Stimulated activated memory B cell treated with anti-CD40 and anti-IgM and Interleukin-4, amounts not matched to agents 10 μg/mL and 1 μg/mL and 100 μg/mL, for 72 hours (primary cell): ENCODE measurements around the gene GRIN2A.

Experiments
- ATAC-seq: fragments of 150-1000 bp; cut with Tn5 transposase; 2 replicates; pipeline ENCODE4 v1.10.0; 2021
- H3K27ac Mint-ChIP-seq: one replicate; pipeline ENCODE4 v1.8.0; 2022; ENCODE audit warnings: mild to moderate bottlenecking, mixed read lengths
- H3K27me3 Mint-ChIP-seq: one replicate; pipeline ENCODE4 v1.8.0; 2022; ENCODE audit warnings: mixed read lengths
- H3K36me3 Mint-ChIP-seq: one replicate; pipeline ENCODE4 v1.8.0; 2022; ENCODE audit warnings: mixed read lengths
- H3K4me1 Mint-ChIP-seq: one replicate; pipeline ENCODE4 v1.8.0; 2022; ENCODE audit warnings: mixed read lengths
- H3K4me3 Mint-ChIP-seq: one replicate; pipeline ENCODE4 v1.8.0; 2022; ENCODE audit warnings: mild to moderate bottlenecking, moderate library complexity, mixed read lengths
- H3K9me3 Mint-ChIP-seq: one replicate; pipeline ENCODE4 v1.8.0; 2022; ENCODE audit warnings: mixed read lengths

Gene GRIN2A

GRCh38 chr16:9970796-9971195 lies 211.4 kb downstream of the GRIN2A start:
- H3K27me3 Mint-ChIP-seq: peaks cover 30% of the 10 kb centered on the region
- H3K4me3 Mint-ChIP-seq: no peak overlapping the region
- no peak for ATAC-seq
- no peaks in the 10 kb centered on the region for H3K36me3 Mint-ChIP-seq
- H3K9me3 Mint-ChIP-seq: peaks cover 6% of the 10 kb centered on the region
- no peak overlapping the region for H3K27ac Mint-ChIP-seq
- no peaks in the 10 kb centered on the region for H3K4me1 Mint-ChIP-seq

GRCh38 chr16:9970244-9970643 lies 212.0 kb downstream of the GRIN2A start:
- Mint-ChIP-seq H3K4me1 (no peaks in the 10 kb centered on the region), H3K27me3 (peaks cover 30% of the 10 kb centered on the region), H3K27ac (no peak overlapping the region), H3K36me3 (no peaks in the 10 kb centered on the region), H3K9me3 (peaks cover 6% of the 10 kb centered on the region), H3K4me3 (no peak overlapping the region)
- no peak for ATAC-seq

- Mint-ChIP-seq H3K4me3 (no peak overlapping the region), H3K36me3 (no peaks in the 10 kb centered on the region), H3K9me3 (peaks cover 6% of the 10 kb centered on the region), H3K4me1 (no peaks in the 10 kb centered on the region), H3K27me3 (peaks cover 30% of the 10 kb centered on the region), H3K27ac (no peak overlapping the region)
- ATAC-seq: no peak
Observed at GRCh38 chr16:9969580-9969979, 212.6 kb downstream of the GRIN2A start.

GRCh38 chr16:9966569-9967157 lies 215.6 kb downstream of the GRIN2A start:
- H3K27me3 Mint-ChIP-seq: peaks cover 14% of the 10 kb centered on the region
- H3K4me1 Mint-ChIP-seq: no peaks in the 10 kb centered on the region
- no peak overlapping the region for H3K27ac Mint-ChIP-seq
- peak; percentile 68 for ATAC-seq
- no peaks in the 10 kb centered on the region for H3K36me3 Mint-ChIP-seq
- peaks cover 6% of the 10 kb centered on the region for H3K9me3 Mint-ChIP-seq
- H3K4me3 Mint-ChIP-seq: no peak overlapping the region

GRCh38 chr16:9965079-9965478 lies 217.1 kb downstream of the GRIN2A start:
- no peak for ATAC-seq
- Mint-ChIP-seq H3K27me3 (no peaks in the 10 kb centered on the region), H3K9me3 (peaks cover 6% of the 10 kb centered on the region), H3K36me3 (no peaks in the 10 kb centered on the region), H3K4me1 (no peaks in the 10 kb centered on the region), H3K27ac (no peak overlapping the region), H3K4me3 (no peak overlapping the region)

GRCh38 chr16:9964426-9964825 lies 217.8 kb downstream of the GRIN2A start:
- ATAC-seq: no peak
- Mint-ChIP-seq H3K27me3 (no peaks in the 10 kb centered on the region), H3K9me3 (peaks cover 6% of the 10 kb centered on the region), H3K36me3 (no peaks in the 10 kb centered on the region), H3K27ac (no peak overlapping the region), H3K4me1 (no peaks in the 10 kb centered on the region), H3K4me3 (no peak overlapping the region)

- Mint-ChIP-seq H3K9me3 (peaks cover 2% of the 10 kb centered on the region), H3K27me3 (peaks cover 14% of the 10 kb centered on the region)
Observed at GRCh38 chr16:9957433-9957832, 224.8 kb downstream of the GRIN2A start.

GRCh38 chr16:9957002-9957401 lies 225.2 kb downstream of the GRIN2A start:
- Mint-ChIP-seq H3K4me1 (no peaks in the 10 kb centered on the region), H3K4me3 (no peak overlapping the region), H3K27ac (no peak overlapping the region), H3K9me3 (peaks cover 2% of the 10 kb centered on the region), H3K36me3 (no peaks in the 10 kb centered on the region), H3K27me3 (peaks cover 17% of the 10 kb centered on the region)
- ATAC-seq: no peak

More at GRCh38 chr16:9957433-9957832, 224.8 kb downstream of the GRIN2A start:
- Mint-ChIP-seq H3K4me3 (no peak overlapping the region), H3K27ac (no peak overlapping the region), H3K4me1 (no peaks in the 10 kb centered on the region), H3K36me3 (no peaks in the 10 kb centered on the region)
- no peak for ATAC-seq

GRCh38 chr16:9955677-9956076 lies 226.6 kb downstream of the GRIN2A start:
- peaks cover 2% of the 10 kb centered on the region for H3K9me3 Mint-ChIP-seq
- H3K27me3 Mint-ChIP-seq: peaks cover 17% of the 10 kb centered on the region
- no peaks in the 10 kb centered on the region for H3K4me1 Mint-ChIP-seq
- no peak overlapping the region for H3K27ac Mint-ChIP-seq
- ATAC-seq: no peak
- no peaks in the 10 kb centered on the region for H3K36me3 Mint-ChIP-seq
- no peak overlapping the region for H3K4me3 Mint-ChIP-seq

GRCh38 chr16:9953908-9954570 lies 228.2 kb downstream of the GRIN2A start:
- peaks cover 25% of the 10 kb centered on the region for H3K27me3 Mint-ChIP-seq
- ATAC-seq: no peak
- H3K9me3 Mint-ChIP-seq: peaks cover 8% of the 10 kb centered on the region
- H3K4me3 Mint-ChIP-seq: no peak overlapping the region
- no peaks in the 10 kb centered on the region for H3K4me1 Mint-ChIP-seq
- H3K36me3 Mint-ChIP-seq: no peaks in the 10 kb centered on the region
- H3K27ac Mint-ChIP-seq: no peak overlapping the region

GRCh38 chr16:9950658-9951057 lies 231.6 kb downstream of the GRIN2A start:
- Mint-ChIP-seq H3K9me3 (peaks cover 9% of the 10 kb centered on the region), H3K27me3 (peaks cover 29% of the 10 kb centered on the region), H3K4me1 (no peaks in the 10 kb centered on the region), H3K27ac (no peak overlapping the region), H3K4me3 (no peak overlapping the region), H3K36me3 (no peaks in the 10 kb centered on the region)
- ATAC-seq: no peak

- H3K4me3 Mint-ChIP-seq: no peak overlapping the region
- H3K9me3 Mint-ChIP-seq: peaks cover 9% of the 10 kb centered on the region
- no peaks in the 10 kb centered on the region for H3K4me1 Mint-ChIP-seq
- H3K27ac Mint-ChIP-seq: no peak overlapping the region
- H3K36me3 Mint-ChIP-seq: no peaks in the 10 kb centered on the region
- H3K27me3 Mint-ChIP-seq: peaks cover 29% of the 10 kb centered on the region
- ATAC-seq: no peak
Observed at GRCh38 chr16:9949396-9949795, 232.8 kb downstream of the GRIN2A start.

- ATAC-seq: no peak
- peaks cover 9% of the 10 kb centered on the region for H3K9me3 Mint-ChIP-seq
- peaks cover 29% of the 10 kb centered on the region for H3K27me3 Mint-ChIP-seq
- H3K4me1 Mint-ChIP-seq: no peaks in the 10 kb centered on the region
- no peak overlapping the region for H3K27ac Mint-ChIP-seq
- H3K4me3 Mint-ChIP-seq: no peak overlapping the region
- no peaks in the 10 kb centered on the region for H3K36me3 Mint-ChIP-seq
Observed at GRCh38 chr16:9948933-9949332, 233.3 kb downstream of the GRIN2A start.

GRCh38 chr16:9946022-9946720 lies 236.1 kb downstream of the GRIN2A start:
- H3K4me3 Mint-ChIP-seq: no peak overlapping the region
- H3K27me3 Mint-ChIP-seq: peaks cover 12% of the 10 kb centered on the region
- no peaks in the 10 kb centered on the region for H3K4me1 Mint-ChIP-seq
- no peak overlapping the region for H3K27ac Mint-ChIP-seq
- ATAC-seq: no peak
- no peaks in the 10 kb centered on the region for H3K36me3 Mint-ChIP-seq
- peaks cover 6% of the 10 kb centered on the region for H3K9me3 Mint-ChIP-seq

GRCh38 chr16:9943121-9943520 lies 239.1 kb downstream of the GRIN2A start:
- no peak for ATAC-seq

GRCh38 chr16:9941245-9941644 lies 241.0 kb downstream of the GRIN2A start:
- no peak for ATAC-seq
- Mint-ChIP-seq H3K27me3 (no peaks in the 10 kb centered on the region), H3K4me3 (no peak overlapping the region), H3K36me3 (no peaks in the 10 kb centered on the region), H3K9me3 (no peaks in the 10 kb centered on the region), H3K4me1 (no peaks in the 10 kb centered on the region), H3K27ac (no peak overlapping the region)

More at GRCh38 chr16:9943121-9943520, 239.1 kb downstream of the GRIN2A start:
- H3K4me3 Mint-ChIP-seq: no peak overlapping the region
- no peaks in the 10 kb centered on the region for H3K4me1 Mint-ChIP-seq
- no peaks in the 10 kb centered on the region for H3K9me3 Mint-ChIP-seq
- no peaks in the 10 kb centered on the region for H3K27me3 Mint-ChIP-seq
- no peak overlapping the region for H3K27ac Mint-ChIP-seq
- no peaks in the 10 kb centered on the region for H3K36me3 Mint-ChIP-seq
